Central memory CD8-positive, alpha-beta T cell (primary cell): ENCODE data around the gene ITPK1.

Experiments
- ATAC-seq: fragments of 150-1000 bp; cut with Tn5 transposase; replicated peaks from 2 replicates; pipeline ENCODE4 v1.10.0; 2022; ENCODE audit warnings: mild to moderate bottlenecking, moderate FRiP score, moderate number of reproducible peaks; ENCODE audit not compliant: poor library complexity, severe bottlenecking; ENCODE audit errors: extremely low read depth
- DNase-seq, 2 donors: peaks; one replicate each; pipeline ENCODE4 v3.0.0; 2021; ENCODE audit warnings: low spot score in 2 of 2
- H3K27ac Mint-ChIP-seq: one replicate; pipeline ENCODE4 v1.8.0; 2022; ENCODE audit warnings: low read depth, mild to moderate bottlenecking, moderate library complexity, mixed read lengths
- H3K27me3 Mint-ChIP-seq: one replicate; pipeline ENCODE4 v1.8.0; 2022; ENCODE audit warnings: mixed read lengths
- H3K36me3 Mint-ChIP-seq: one replicate; pipeline ENCODE4 v1.8.0; 2022; ENCODE audit warnings: mild to moderate bottlenecking, moderate library complexity, mixed read lengths; ENCODE audit not compliant: insufficient read depth
- H3K4me1 Mint-ChIP-seq: one replicate; pipeline ENCODE4 v1.8.0; 2022; ENCODE audit warnings: mixed read lengths
- H3K4me3 Mint-ChIP-seq: one replicate; pipeline ENCODE4 v1.8.0; 2022; ENCODE audit warnings: mild to moderate bottlenecking, moderate library complexity, mixed read lengths
- H3K9me3 Mint-ChIP-seq: one replicate; pipeline ENCODE4 v1.8.0; 2022; ENCODE audit warnings: mixed read lengths

Gene ITPK1

DNA sequence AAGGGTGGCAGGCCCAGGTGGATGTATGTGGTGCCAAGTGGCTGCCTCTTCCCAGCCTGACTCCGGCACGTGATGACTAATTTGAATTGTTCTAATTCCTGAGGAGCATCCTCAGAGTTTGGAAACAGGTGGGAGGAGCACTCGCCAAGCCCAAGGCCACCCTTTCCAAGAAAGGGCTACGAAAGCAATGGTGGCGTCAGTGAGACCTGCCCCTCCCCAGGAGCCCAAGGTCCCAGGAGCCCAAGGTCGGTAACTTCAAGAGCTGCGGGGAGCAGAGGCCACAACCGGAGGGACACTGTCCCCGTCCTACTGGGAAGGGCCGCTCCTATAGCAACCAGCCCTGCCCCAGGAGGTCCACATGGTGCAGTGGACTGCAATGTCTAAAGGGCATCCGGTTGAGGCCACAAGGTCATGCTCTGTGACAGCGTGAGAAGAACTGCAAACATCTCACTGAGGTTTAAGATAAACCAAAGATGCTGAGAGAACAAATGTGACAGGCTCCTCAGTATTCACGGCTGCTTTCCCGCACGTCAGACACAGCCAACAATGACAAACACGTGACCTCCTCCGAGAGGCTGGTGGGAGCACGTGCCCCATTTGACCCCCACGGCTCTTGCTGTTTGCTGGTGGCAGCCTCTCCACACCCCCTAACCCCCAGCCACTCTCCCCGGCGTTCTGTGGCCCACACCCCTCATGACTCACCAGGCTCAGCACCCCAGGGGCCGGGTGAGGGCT, 79.6 kb downstream of the ITPK1 start:
- Mint-ChIP-seq H3K27me3 (no peaks in the 10 kb centered on the region), H3K9me3 (no peaks in the 10 kb centered on the region), H3K27ac (peak overlapping the region; percentile 65), H3K4me3 (no peak overlapping the region), H3K36me3 (peaks cover 1% of the 10 kb centered on the region), H3K4me1 (peaks cover 59% of the 10 kb centered on the region)
- DNase-seq (peak in 1 of 2 donors; percentile 34), ATAC-seq (peak; percentile 65)

DNA sequence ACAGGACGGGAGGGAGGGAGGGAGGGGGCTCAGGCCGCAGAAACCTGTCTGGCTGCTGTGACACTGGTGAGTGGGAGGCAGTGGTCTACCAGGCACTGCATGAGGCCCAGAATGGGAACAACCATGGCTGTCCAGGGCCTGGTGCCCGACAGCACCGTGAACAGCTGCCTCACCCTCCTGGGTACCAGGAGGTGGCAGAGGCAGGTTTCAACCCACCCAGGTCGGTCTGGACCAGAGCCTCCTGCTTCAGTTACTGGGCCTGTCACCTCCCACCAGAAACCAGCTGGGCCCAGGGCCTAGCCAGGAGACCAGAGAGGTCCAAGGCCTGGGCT, 80.2 kb downstream of the ITPK1 start:
- H3K27ac Mint-ChIP-seq: peak overlapping the region; percentile 65
- DNase-seq: no peak
- H3K4me1 Mint-ChIP-seq: peaks cover 59% of the 10 kb centered on the region
- no peak overlapping the region for H3K4me3 Mint-ChIP-seq
- no peaks in the 10 kb centered on the region for H3K27me3 Mint-ChIP-seq
- H3K36me3 Mint-ChIP-seq: peaks cover 1% of the 10 kb centered on the region
- ATAC-seq: no peak
- no peaks in the 10 kb centered on the region for H3K9me3 Mint-ChIP-seq

DNA sequence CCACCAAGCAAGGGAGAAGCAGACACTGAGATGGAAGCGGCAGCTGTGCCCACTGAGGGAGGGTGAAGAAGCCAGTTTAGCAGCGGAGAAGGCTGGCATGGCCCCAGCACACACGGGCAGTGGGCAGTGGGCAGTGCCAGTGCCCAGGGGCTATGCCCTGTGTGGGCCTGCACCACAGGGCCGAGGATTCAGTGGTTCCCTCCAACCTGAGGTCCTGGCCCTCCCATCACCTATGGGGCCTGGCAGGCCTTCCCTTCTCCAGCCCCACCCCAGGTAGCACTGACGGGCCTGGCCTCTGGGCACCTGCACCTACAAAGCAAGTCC, 81.1 kb downstream of the ITPK1 start:
- DNase-seq (no peak), ATAC-seq (no peak)
- Mint-ChIP-seq H3K4me1 (peaks cover 61% of the 10 kb centered on the region), H3K27me3 (no peaks in the 10 kb centered on the region), H3K4me3 (peak overlapping the region; percentile 56), H3K36me3 (peaks cover 1% of the 10 kb centered on the region), H3K27ac (peak overlapping the region; percentile 94), H3K9me3 (no peaks in the 10 kb centered on the region)

DNA sequence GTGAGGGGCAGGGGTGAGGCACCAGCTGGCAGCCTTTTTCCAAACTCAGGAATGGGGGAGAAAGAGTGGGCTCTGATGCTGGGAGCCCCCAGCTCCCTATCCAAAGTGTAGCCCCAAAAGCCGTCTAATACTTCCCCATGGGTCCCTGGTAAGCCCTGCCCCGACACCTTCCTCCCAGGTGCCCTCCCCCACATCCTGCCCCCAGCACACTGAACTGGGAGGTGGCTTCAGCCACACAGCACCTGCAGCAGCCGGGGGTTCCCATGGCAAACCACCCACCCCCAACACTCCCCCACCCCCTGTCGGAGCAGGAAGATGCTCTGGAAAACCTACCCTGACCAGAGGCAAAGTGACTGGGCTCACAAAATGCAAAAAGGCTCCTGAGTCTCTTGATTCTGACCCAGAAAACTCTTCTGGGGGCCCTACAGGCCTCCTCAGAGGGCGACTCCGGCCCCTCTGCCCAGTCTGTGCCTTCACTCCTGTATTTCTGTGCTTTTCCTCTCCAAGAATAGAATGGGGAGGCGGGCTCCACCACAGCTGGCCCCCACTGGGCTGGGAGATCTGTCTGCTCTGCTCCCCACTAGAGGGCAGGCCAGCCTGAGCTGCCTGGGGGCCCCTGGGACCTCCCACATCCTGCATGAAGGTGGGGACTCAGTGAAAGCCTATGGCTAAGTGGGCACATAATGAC, 81.6 kb downstream of the ITPK1 start:
- Mint-ChIP-seq H3K27ac (peak overlapping the region; percentile 94), H3K27me3 (no peaks in the 10 kb centered on the region), H3K9me3 (no peaks in the 10 kb centered on the region), H3K4me1 (peaks cover 58% of the 10 kb centered on the region), H3K36me3 (peaks cover 1% of the 10 kb centered on the region), H3K4me3 (peak overlapping the region; percentile 56)
- peak; percentile 63 for ATAC-seq
- DNase-seq: peak; percentile 25 to 34

DNA sequence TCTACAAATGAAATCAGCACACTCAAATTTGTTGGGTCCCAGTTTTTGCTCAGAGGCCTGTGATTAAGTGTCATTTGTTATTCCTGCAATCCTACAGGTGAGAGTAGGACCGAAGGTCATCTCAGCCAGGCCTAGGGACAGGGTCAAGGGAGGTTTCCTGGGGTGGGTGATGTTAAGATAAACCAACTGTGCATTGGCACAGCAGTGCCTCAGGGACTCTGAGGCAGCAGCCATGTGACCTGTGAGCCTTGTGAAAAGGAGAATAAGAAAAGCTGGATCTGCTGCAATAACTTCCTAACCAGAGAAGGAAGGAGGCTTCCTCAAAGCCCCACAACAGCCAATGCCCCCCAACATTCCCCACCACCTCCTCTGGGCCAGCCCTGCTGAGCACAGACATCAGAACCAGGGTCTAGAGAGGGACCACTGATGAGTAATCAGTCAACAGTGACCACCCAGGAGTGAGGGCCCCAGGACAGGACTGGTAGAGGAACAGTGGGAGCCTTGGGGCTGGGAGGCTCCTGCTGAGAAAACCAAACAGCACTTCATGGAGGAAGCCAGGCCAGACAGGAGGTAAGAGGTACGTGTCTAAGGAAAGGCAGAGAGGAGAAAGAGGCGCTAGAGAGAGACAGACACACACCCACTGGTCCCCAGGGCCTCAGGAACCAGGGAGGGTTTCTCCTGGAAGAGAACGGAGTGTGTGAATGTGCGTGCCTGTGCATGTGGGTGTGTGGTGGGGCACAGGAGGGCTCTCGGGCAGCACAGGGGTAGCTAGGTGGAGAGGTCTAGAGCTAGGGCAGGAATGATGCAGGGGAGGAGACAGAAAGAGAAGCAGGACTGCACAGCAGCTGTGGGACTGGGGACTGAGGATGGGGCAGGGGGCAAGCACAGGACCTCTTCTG, 82.4 kb downstream of the ITPK1 start:
- DNase-seq (no peak), ATAC-seq (no peak)
- Mint-ChIP-seq H3K4me1 (peaks cover 54% of the 10 kb centered on the region), H3K27me3 (no peaks in the 10 kb centered on the region), H3K9me3 (no peaks in the 10 kb centered on the region), H3K4me3 (peak overlapping the region; percentile 56), H3K27ac (peak overlapping the region; percentile 94), H3K36me3 (peaks cover 1% of the 10 kb centered on the region)

DNA sequence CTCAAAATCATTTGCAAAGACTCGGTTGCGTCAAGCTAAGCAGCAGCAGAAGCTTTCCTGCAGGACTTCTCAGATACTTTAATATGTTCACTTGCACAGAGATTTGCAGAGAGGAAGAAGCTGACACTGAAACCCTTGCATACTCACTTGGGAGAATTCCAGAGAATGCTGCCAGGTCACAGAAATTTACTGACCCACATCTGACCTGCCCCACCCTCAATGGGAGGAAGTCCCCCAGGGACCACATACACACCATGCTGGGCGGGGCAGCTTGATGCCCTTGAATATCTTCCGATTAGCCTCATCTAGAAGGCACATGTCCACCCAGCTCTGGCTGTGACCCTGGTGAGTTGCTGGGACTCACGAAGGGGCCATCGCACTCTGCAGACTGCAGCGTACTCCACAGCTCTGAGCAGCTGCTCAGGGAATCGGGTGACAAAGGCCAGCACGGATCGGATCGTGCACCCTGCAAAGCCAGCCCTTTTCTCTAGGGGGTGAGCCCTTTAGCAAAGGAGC, 83.2 kb downstream of the ITPK1 start:
- DNase-seq (no peak), ATAC-seq (no peak)
- peaks cover 53% of the 10 kb centered on the region for H3K4me1 Mint-ChIP-seq
- no peak overlapping the region for H3K4me3 Mint-ChIP-seq
- H3K9me3 Mint-ChIP-seq: no peaks in the 10 kb centered on the region
- no peak overlapping the region for H3K27ac Mint-ChIP-seq
- H3K36me3 Mint-ChIP-seq: peaks cover 1% of the 10 kb centered on the region
- H3K27me3 Mint-ChIP-seq: no peaks in the 10 kb centered on the region

DNA sequence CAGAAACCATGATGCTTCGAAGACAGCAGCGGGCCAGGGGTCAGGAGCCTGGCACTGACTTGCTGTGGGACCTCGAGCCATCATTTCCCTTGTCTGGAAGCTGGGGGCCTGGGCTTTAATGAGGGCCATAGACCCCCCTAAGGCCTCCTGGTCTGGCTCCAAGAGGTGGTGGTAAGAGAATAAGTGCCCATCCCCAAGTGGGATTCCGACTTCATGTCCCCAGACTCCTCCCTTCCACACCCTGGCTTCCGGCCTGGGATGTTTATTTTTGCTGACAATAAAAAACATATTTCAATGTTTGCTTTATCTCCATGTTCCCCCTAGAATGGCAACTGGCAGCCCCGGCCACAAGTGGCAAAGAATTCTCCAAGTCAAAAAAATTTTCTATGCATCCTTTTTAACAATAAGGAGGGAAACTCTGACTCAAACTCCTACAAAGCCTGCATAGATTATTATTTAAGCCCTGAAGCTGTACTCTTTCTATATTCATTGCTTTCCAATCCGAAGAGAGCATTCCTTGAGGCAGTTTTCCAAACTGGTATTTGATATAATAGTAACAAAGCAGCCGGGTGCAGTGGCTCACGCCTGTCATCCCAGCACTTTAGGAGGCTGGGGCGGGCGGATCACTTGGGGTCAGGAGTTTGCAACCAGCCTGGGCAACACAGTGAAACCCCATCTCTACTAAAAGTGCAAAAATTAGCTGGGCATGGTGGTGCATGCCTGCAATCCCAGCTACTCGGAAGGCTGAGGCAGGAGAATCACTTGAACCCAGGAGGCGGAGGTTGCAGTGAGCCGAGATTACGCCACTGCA, 84.0 kb downstream of the ITPK1 start:
- Mint-ChIP-seq H3K4me1 (peaks cover 45% of the 10 kb centered on the region), H3K27me3 (no peaks in the 10 kb centered on the region), H3K27ac (no peak overlapping the region)

DNA sequence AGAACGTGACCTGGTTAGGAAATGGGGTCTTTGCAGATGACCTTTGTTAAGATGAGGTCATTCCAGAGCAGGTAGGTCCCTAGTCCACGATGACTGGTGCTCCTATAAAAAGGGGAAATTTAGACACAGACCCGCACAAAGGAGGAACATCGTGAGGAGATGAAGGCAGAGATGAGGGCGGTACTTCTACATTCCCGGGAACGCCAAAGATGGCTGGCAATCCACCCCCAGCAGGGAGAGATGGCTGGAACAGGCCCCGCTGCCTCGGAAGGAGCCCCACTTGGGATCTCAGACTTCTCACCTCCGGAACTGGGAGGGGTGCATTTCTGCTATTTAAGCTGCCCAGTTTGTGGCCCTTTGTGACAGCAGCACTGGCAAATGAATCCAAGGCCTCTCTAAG, 85.0 kb downstream of the ITPK1 start:
- no peaks in the 10 kb centered on the region for H3K36me3 Mint-ChIP-seq
- no peak for DNase-seq
- ATAC-seq: no peak
- peaks cover 40% of the 10 kb centered on the region for H3K4me1 Mint-ChIP-seq
- no peaks in the 10 kb centered on the region for H3K9me3 Mint-ChIP-seq
- no peaks in the 10 kb centered on the region for H3K27me3 Mint-ChIP-seq
- no peak overlapping the region for H3K27ac Mint-ChIP-seq
- no peak overlapping the region for H3K4me3 Mint-ChIP-seq

More for the DNA sequence above, 84.0 kb downstream of the ITPK1 start:
- H3K4me3 Mint-ChIP-seq: no peak overlapping the region
- peaks cover 1% of the 10 kb centered on the region for H3K36me3 Mint-ChIP-seq
- ATAC-seq (no peak), DNase-seq (no peak)
- H3K9me3 Mint-ChIP-seq: no peaks in the 10 kb centered on the region

DNA sequence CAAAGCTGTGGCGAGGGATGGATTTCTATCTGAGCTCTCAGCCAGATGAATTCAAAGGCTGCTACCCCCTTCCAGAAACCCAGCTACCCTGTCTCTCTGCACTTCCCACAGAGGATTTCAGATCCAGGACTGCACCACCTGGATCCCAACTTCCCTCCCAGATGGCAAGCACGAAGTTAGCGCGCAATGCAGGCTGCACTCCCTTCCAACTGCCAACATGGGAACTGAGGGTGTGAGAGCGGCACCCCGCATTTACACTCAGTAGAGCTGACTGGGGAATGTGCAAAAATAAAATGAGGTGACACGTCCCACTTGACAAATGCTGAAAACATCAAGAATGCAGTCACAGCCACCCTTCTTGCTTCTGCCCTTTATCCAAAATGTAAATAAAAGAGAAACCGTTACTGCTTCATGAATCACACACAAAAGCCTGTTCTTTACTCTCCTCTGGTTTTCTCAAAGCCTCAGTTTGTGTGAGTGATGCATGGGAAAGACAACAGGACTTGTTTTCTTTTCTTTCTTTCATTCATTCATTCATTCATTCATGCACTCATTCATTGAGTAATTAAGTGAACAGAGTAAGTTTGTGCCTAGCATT, 85.7 kb downstream of the ITPK1 start:
- peaks cover 44% of the 10 kb centered on the region for H3K4me1 Mint-ChIP-seq
- ATAC-seq: no peak

DNA sequence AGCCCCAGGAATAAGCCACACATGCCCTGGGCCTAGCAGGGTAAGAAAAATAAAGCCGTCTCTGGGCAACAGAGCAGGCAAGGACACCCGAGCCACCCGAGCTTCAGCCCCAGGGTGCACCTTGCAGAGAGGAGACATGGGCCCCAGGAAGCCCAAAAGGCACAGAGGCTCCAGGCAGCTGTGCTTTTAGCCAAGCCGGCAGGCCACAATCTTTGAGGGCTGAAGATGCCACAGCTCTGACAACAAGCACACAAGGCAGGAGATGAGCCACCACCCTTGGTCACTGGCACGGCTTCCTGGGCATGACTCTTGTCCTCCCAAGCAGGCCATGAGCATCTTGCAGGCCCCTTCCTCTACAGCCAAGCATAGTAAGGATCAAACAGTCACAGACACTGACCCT, 86.3 kb downstream of the ITPK1 start:
- H3K9me3 Mint-ChIP-seq: no peaks in the 10 kb centered on the region
- H3K27me3 Mint-ChIP-seq: no peaks in the 10 kb centered on the region
- no peaks in the 10 kb centered on the region for H3K36me3 Mint-ChIP-seq
- no peak for ATAC-seq
- DNase-seq: no peak
- no peak overlapping the region for H3K27ac Mint-ChIP-seq
- H3K4me1 Mint-ChIP-seq: peaks cover 40% of the 10 kb centered on the region
- no peak overlapping the region for H3K4me3 Mint-ChIP-seq

More for the DNA sequence above, 85.7 kb downstream of the ITPK1 start:
- Mint-ChIP-seq H3K36me3 (no peaks in the 10 kb centered on the region), H3K4me3 (no peak overlapping the region), H3K9me3 (no peaks in the 10 kb centered on the region), H3K27ac (no peak overlapping the region), H3K27me3 (no peaks in the 10 kb centered on the region)
- DNase-seq: no peak

DNA sequence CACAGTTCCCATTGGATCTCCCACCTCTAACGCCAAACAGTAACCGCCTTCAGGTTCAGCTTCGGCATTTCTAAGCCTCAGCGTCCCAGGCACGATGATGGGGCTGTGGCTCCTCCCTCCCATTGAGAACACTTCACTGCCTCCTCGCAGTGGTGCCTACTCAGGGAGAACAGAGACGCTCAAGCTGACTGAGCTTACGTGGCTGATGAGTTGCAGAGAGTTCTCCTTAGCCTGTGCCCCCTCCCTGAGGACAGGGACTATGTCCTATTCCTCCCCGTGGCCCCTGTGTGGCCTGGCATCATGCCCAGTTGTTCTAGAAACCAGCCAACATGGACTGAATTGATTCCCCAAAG, 87.0 kb downstream of the ITPK1 start:
- H3K4me3 Mint-ChIP-seq: no peak overlapping the region
- peaks cover 36% of the 10 kb centered on the region for H3K4me1 Mint-ChIP-seq
- no peaks in the 10 kb centered on the region for H3K36me3 Mint-ChIP-seq
- H3K9me3 Mint-ChIP-seq: no peaks in the 10 kb centered on the region
- no peaks in the 10 kb centered on the region for H3K27me3 Mint-ChIP-seq
- ATAC-seq (no peak), DNase-seq (no peak)
- H3K27ac Mint-ChIP-seq: no peak overlapping the region
